OCI-LY1 (cell line): ENCODE measurements around the gene ZNF277.

Source experiments
- H2AFZ ChIP-seq: fragments of 200-600 bp; sonication (generic), shearing (Covaris generic); 2 replicates; pipeline ENCODE4 v1.6.0; 2014; ENCODE audit warnings: antibody characterized with exemption, mild to moderate bottlenecking, low read length
- H3F3A ChIP-seq: fragments of 200-600 bp; sonication (generic), shearing (Covaris generic); 2 replicates; pipeline ENCODE4 v1.6.0; 2014; ENCODE audit warnings: mild to moderate bottlenecking, antibody characterized with exemption, low read length, moderate library complexity; ENCODE audit not compliant: insufficient read depth
- H3K27ac ChIP-seq: fragments of 200-600 bp; sonication (generic); 2 replicates; pipeline ENCODE4 v1.5.1; 2014; ENCODE audit warnings: low read length, mixed run types, mild to moderate bottlenecking, low read depth; ENCODE audit not compliant: poor library complexity, severe bottlenecking
- H3K27me3 ChIP-seq: fragments of 200-600 bp; sonication (generic); 2 replicates; pipeline ENCODE4 v1.6.0; 2014; ENCODE audit warnings: antibody characterized with exemption, mild to moderate bottlenecking, low read length, moderate library complexity; ENCODE audit not compliant: insufficient read depth
- H3K36me3 ChIP-seq: fragments of 200-600 bp; sonication (generic); 2 replicates; pipeline ENCODE4 v1.6.1; 2014; ENCODE audit warnings: mild to moderate bottlenecking, antibody characterized with exemption, low read length, moderate library complexity, mixed read lengths; ENCODE audit not compliant: insufficient read depth
- H3K4me1 ChIP-seq: fragments of 200-600 bp; sonication (generic); 2 replicates; pipeline ENCODE4 v1.5.1; 2014; ENCODE audit warnings: mild to moderate bottlenecking, low read length, moderate library complexity; ENCODE audit not compliant: insufficient read depth, severe bottlenecking
- H3K4me2 ChIP-seq: fragments of 200-600 bp; sonication (generic), shearing (Covaris generic); 2 replicates; pipeline ENCODE4 v1.6.1; 2014; ENCODE audit warnings: low read length
- H3K4me3 ChIP-seq: fragments of 200-600 bp; sonication (generic); 2 replicates; pipeline ENCODE4 v1.5.1; 2014; ENCODE audit warnings: low read length, low read depth, mild to moderate bottlenecking, mixed read lengths; ENCODE audit not compliant: poor library complexity, severe bottlenecking
- H3K79me2 ChIP-seq: fragments of 200-600 bp; shearing (Covaris generic); 2 replicates; pipeline ENCODE4 v1.6.1; 2016; ENCODE audit warnings: mixed run types, low read length, mixed read lengths; ENCODE audit not compliant: insufficient read depth
- H3K9ac ChIP-seq: fragments of 200-600 bp; sonication (generic), shearing (Covaris generic); 2 replicates; pipeline ENCODE4 v1.6.1; 2014; ENCODE audit warnings: mild to moderate bottlenecking, low read length, mixed read lengths
- H3K9me2 ChIP-seq: fragments of 200-600 bp; sonication (generic), shearing (Covaris generic); 2 replicates; pipeline ENCODE4 v1.6.1; 2014; ENCODE audit warnings: low read depth, mild to moderate bottlenecking, low read length, mixed read lengths
- H3K9me3 ChIP-seq: fragments of 200-600 bp; shearing (Covaris generic); 2 replicates; pipeline ENCODE4 v1.6.1; 2014; ENCODE audit warnings: low read length, mixed read lengths
- H4K20me1 ChIP-seq: fragments of 200-600 bp; sonication (generic), shearing (Covaris generic); 2 replicates; pipeline ENCODE4 v1.6.0; 2016; ENCODE audit warnings: mild to moderate bottlenecking, low read length; ENCODE audit not compliant: insufficient read depth
- CTCF ChIP-seq: fragments of 200-600 bp; sonication (generic), shearing (Covaris generic); IDR thresholded peaks from 2 replicates; pipeline ENCODE4 v1.5.1; 2017; ENCODE audit warnings: mild to moderate bottlenecking, antibody characterized with exemption, low read length, moderate library complexity, mixed read lengths
- EZH2 ChIP-seq: fragments of 200-600 bp; sonication (generic), shearing (Covaris generic); IDR thresholded peaks from 2 replicates; pipeline ENCODE4 v1.8.0; 2017; ENCODE audit warnings: borderline replicate concordance, mixed run types, mild to moderate bottlenecking, antibody characterized with exemption, low read length, moderate library complexity, mixed read lengths

Gene ZNF277

DNA sequence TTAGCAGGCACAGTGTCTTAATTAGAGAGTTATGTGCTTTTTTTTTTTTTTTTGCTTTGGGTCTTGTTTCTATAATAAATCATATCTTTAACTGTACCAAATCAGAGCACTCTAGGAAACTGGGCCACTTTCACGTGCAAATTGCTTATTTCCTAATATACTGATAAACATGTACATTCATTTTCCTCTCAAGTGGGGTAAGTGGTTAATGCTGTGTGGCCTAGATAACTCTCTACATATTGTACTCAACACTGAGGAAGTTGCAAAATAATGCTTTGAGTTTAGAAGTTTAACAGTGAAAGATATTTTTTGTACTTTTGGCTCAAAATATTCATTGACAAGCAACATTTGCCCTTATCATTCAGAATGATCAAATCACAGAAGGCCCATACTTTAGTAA lies 127.9 kb downstream of the ZNF277 start:
- no peak overlapping the region for H3K9ac ChIP-seq
- no peaks in the 10 kb centered on the region for H3K79me2 ChIP-seq
- H3K27ac ChIP-seq, result no peak overlapping the region
- peaks cover 9% of the 10 kb centered on the region; the same call in 1 of the 2 replicates for H3K36me3 ChIP-seq
- no peaks in the 10 kb centered on the region for H4K20me1 ChIP-seq
- no peaks in the 10 kb centered on the region for H3K9me2 ChIP-seq
- H2AFZ ChIP-seq, result no peak overlapping the region
- no peak overlapping the region for H3K4me2 ChIP-seq
- no peaks in the 10 kb centered on the region for H3F3A ChIP-seq
- TF ChIP-seq EZH2 (no peak), CTCF (no peak)
- H3K27me3 ChIP-seq, result no peaks in the 10 kb centered on the region
- no peak overlapping the region for H3K4me3 ChIP-seq
- no peaks in the 10 kb centered on the region for H3K4me1 ChIP-seq
- H3K9me3 ChIP-seq, result no peaks in the 10 kb centered on the region

DNA sequence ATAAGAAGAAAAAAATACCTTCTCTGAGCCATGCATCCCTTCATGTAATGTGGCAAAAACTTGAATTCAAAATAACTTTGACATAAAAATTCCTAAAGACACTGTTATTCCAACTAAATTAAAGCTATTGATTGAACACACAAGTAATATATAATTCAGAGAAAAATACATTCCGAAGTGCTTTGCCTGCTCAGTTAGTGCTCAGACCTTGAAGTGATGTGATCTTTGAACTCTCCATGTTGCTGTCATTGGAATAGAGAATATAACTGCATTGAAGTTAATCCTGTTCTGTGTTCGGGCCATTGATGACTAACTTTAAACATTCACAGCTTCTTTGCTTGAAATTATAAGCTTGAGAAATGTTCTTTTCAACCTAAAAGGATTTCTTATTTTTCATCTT lies 129.8 kb downstream of the ZNF277 start:
- no peaks in the 10 kb centered on the region for H3K4me1 ChIP-seq

GRCh38 chr7:112336936-112337576 lies 130.6 kb downstream of the ZNF277 start:
- Histone ChIP-seq H2AFZ (no peak overlapping the region), H3K79me2 (no peaks in the 10 kb centered on the region), H3K4me3 (no peak overlapping the region), H4K20me1 (no peaks in the 10 kb centered on the region), H3K27ac (no peak overlapping the region), H3K9me2 (no peaks in the 10 kb centered on the region), H3K9me3 (no peaks in the 10 kb centered on the region), H3K27me3 (no peaks in the 10 kb centered on the region), H3K9ac (no peak overlapping the region), H3K4me2 (no peak overlapping the region), H3K36me3 (peaks cover 17% of the 10 kb centered on the region; the same call in 1 of the 2 replicates), H3F3A (no peaks in the 10 kb centered on the region), H3K4me1 (no peaks in the 10 kb centered on the region)
- TF ChIP-seq CTCF (no peak), EZH2 (no peak)

More for the DNA sequence above, 129.8 kb downstream of the ZNF277 start:
- Histone ChIP-seq H4K20me1 (no peaks in the 10 kb centered on the region), H3K27ac (no peak overlapping the region), H3K27me3 (no peaks in the 10 kb centered on the region), H3K79me2 (no peaks in the 10 kb centered on the region), H2AFZ (no peak overlapping the region), H3K4me3 (no peak overlapping the region), H3K4me2 (no peak overlapping the region), H3K9ac (no peak overlapping the region), H3F3A (no peaks in the 10 kb centered on the region), H3K9me3 (no peaks in the 10 kb centered on the region), H3K9me2 (no peaks in the 10 kb centered on the region), H3K36me3 (peaks cover 9% of the 10 kb centered on the region; the same call in 1 of the 2 replicates)
- TF ChIP-seq CTCF (no peak), EZH2 (no peak)
